GM12873 (cell line): ENCODE data around the gene OR13J1.

ENCODE experiments used
- CTCF ChIP-seq: IDR thresholded peaks from 2 replicates; pipeline ENCODE4 v1.5.1; 2012; ENCODE audit warnings: low read depth, mild to moderate bottlenecking, moderate library complexity, low read length, control low read depth; ENCODE audit not compliant: insufficient read depth; ENCODE audit errors: missing control alignments

The OR13J1 gene

DNA sequence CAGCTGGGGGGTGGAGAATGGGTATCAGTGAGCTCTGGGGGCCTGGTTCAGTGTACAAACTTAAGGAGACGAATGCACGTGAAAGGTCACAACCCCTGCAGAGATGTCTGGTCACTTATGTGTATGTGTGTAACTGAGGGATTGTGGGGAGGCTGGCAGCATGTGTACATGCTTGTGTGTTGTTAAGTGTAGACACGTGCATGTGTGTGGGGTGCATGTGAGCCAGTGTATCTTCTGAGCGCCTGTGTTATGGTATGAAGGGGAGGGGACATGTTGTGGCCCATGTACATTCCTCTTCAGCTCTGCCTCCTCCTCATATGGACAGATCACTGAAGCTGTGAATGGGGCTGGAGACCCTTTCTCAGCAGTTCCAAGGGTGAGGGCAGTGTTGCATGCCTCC lies 39.2 kb downstream of the OR13J1 start:
- TF ChIP-seq CTCF = no peak

DNA sequence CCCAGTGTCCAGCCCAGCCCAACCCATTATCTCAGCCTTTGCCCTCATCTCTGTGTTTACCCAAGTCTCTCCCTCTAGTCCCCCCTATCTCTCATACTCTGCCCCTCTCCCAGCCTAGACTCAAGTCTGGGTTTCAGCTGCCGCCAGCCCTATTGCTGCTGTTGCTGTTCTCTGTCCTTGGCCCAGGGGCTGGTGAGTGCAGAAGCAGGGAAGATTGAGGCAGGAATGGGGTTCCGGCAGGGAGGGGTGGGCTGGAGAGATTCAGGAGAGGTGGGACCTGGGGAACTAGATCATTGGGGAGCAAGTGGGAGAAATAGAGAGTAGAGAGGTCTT lies 40.5 kb downstream of the OR13J1 start:
- TF ChIP-seq CTCF = no peak

DNA sequence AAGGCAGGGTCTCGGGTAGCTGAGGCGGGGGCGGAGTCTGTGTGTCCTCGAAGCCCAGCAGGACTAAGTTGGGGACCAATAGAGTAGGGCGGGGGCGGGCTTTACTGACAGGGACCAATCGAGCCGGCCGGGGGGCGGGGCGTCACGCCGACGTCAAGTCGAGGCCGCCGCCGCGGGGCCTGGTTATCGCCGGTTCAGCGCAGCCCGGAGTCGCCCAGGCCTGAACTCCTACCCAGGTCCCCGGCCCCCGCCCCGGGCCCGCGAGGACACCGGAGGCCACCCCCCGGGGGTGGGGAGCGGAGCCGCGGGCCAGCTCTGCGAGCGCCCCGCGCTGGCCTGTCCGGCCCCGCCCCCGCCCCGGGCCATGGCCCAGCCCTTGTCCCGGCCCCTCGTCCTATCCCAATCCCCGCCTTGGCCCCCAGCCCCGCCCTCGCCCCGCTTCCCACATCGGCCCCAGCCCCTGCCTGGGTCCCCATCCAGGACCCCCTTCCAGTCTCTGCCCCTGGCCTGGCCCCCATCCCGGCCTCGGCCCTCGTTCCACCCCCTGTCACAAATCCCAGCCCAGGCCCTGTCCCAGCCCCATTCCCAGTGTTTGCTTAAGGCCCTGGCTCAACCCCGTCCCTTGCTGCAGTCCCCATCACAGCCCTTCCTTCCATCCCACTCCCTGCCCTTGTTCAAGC lies 41.0 kb downstream of the OR13J1 start, which contains the start of gene TMEM8B:
Gene TMEM8B (plus strand): TSS at position 145 of the 680 bp plus-strand sequence. CDS start 220 bp downstream, at position 365.
- TF ChIP-seq CTCF = no peak

DNA sequence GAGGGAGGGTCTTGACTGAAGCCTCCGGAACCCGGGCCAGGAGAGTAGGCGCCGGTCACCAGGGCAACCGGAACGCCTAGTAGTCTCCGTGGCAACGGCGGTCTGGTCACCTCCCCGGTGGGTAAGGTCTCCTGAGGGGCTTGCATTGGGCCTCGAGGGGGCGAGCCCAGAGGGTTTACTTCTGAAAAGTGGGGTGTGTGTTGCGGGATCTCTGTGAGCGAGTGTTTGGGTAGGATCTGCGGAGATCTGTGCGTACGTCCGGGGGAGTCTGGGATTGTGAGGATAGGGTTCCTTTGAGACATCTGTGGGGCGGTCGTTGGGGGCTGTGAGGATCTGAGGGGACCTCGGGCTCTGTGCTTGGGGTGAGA lies 41.5 kb downstream of the OR13J1 start, which contains the start of gene FAM221B:
Gene FAM221B (minus strand): TSS at position 17 of the 368 bp plus-strand sequence. CDS start 2,571 bp downstream, outside the sequence.
- no peak for TF ChIP-seq CTCF

- TF ChIP-seq CTCF = no peak
Observed at GRCh38 chr9:35827486-35827885, 42.7 kb downstream of the OR13J1 start.

DNA sequence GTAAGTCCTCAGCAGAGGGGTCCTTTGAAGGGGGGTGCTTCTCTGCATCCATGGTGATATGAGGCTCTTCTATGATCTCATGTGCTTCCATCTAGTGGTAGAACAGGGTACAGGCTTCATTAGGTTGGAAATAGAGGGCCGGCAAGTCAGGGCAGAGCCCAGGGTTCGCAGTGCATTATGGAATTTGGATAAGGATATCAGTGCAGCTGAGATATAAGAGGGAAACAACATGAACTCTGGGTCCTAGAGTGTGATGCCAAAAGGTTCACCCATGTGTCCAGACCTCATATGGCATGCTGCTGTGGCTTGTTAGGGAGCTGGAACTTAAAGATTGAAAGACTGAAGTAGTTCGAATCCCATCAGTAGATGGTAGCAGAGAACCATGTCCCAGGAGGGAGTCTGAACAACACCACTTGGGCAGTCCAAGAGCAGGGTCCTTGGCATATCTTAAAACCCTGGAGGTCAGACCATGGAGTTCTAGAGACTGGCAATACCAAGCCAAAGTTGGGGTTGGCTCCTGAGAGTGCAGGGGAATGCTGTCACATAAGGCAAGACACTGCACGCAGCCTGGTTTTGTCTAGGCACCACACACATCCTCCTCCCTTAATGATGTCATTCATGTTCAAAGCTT lies 44.0 kb downstream of the OR13J1 start:
- TF ChIP-seq CTCF = peak; percentile 73

GRCh38 chr9:35822926-35823325 lies 47.3 kb downstream of the OR13J1 start:
- no peak for TF ChIP-seq CTCF
